Suprapubic skin (tissue), 4 donors: Measurements from ENCODE around the gene NAT16. TPM values are rescaled to one million over a fixed set of nuclear protein-coding genes. Genes with fewer than 3 reads are reported as not detected.

ENCODE experiments used
- DNase-seq, 2 donors: peaks; one replicate each; pipeline ENCODE4 v3.0.0-alpha.2; 2019; ENCODE audit warnings: low spot score in 2 of 2
- H3K27ac ChIP-seq: fragments of 200-600 bp; sonication (generic); one replicate; pipeline ENCODE4 v1.5.1; 2019
- H3K27me3 ChIP-seq: fragments of 200-600 bp; sonication (generic); one replicate; pipeline ENCODE4 v1.5.1; 2019
- H3K36me3 ChIP-seq: fragments of 200-600 bp; sonication (generic); one replicate; pipeline ENCODE4 v1.5.1; 2019
- H3K4me1 ChIP-seq: fragments of 200-600 bp; sonication (generic); one replicate; pipeline ENCODE4 v1.5.1; 2019
- H3K4me3 ChIP-seq: fragments of 200-600 bp; sonication (generic); one replicate; pipeline ENCODE4 v1.5.1; 2019; ENCODE audit warnings: mild to moderate bottlenecking
- H3K9me3 ChIP-seq: fragments of 200-600 bp; sonication (generic); one replicate; pipeline ENCODE4 v1.5.1; 2019
- CTCF ChIP-seq, 2 donors: fragments of 200-600 bp in 1 of 2; fragments of 450-650 bp in 1 of 2; sonication (generic) in 1 of 2; IDR thresholded peaks; one replicate each; pipeline ENCODE4 v1.5.1; 2016 to 2019; ENCODE audit warnings: antibody characterized with exemption in 2 of 2, mild to moderate bottlenecking in 1 of 2, moderate library complexity in 1 of 2
- EP300 ChIP-seq: sonication (generic); formaldehyde crosslinking; IDR thresholded peaks from one replicate; pipeline ENCODE4 v1.6.1; 2017; ENCODE audit warnings: antibody characterized with exemption
- POLR2A ChIP-seq, 2 donors: fragments of 450-650 bp; IDR thresholded peaks; one replicate each; pipeline ENCODE4 v1.6.1; 2017; ENCODE audit warnings: antibody characterized with exemption in 2 of 2, mild to moderate bottlenecking in 2 of 2, moderate library complexity in 2 of 2
- POLR2AphosphoS5 ChIP-seq, 3 donors: sonication (generic); formaldehyde crosslinking; IDR thresholded peaks; one replicate each; pipeline ENCODE4 v1.6.1; 2017; ENCODE audit warnings: antibody characterized with exemption in 3 of 3
- WGBS: methylation state at CpG from one replicate; pipeline ENCODE4 v1.1.5; 2018; 5-methylcytosine and 5-hydroxymethylcytosine counted together
- total RNA-seq, 4 donors: library from RNA; depleted of rRNA; stranded (reverse); fragments of >200 nt; gene quantifications; one replicate each; pipeline ENCODE4 v1.1.0, GENCODE V29; 2016

Gene NAT16
- total RNA-seq, 4 donors from 2014 or later: not detected

- Histone ChIP-seq H3K27me3 (peaks cover 29% of the 10 kb centered on the region), H3K4me3 (no peak overlapping the region), H3K36me3 (no peaks in the 10 kb centered on the region), H3K27ac (no peak overlapping the region), H3K4me1 (no peaks in the 10 kb centered on the region), H3K9me3 (no peaks in the 10 kb centered on the region)
- no peak for TF ChIP-seq POLR2A (IDR thresholded peaks at IDR 0.05)
- TF ChIP-seq CTCF (IDR thresholded peaks at IDR 0.05): no peak
- no peak for TF ChIP-seq EP300
- TF ChIP-seq POLR2AphosphoS5 (IDR thresholded peaks at IDR 0.05): no peak
- no peak for DNase-seq
- 66% methylated on average over 6 of the region's 6 CpGs for WGBS
These were observed 6.1 kb upstream of the NAT16 start for GRCh38 chr7:101186194-101186593.

GRCh38 chr7:101185258-101185839 lies 5.3 kb upstream of the NAT16 start:
- Histone ChIP-seq H3K27me3 (peaks cover 37% of the 10 kb centered on the region), H3K4me3 (no peak overlapping the region), H3K36me3 (no peaks in the 10 kb centered on the region), H3K9me3 (no peaks in the 10 kb centered on the region), H3K4me1 (peaks cover 2% of the 10 kb centered on the region), H3K27ac (no peak overlapping the region)
- no peak for DNase-seq
- TF ChIP-seq EP300: no peak
- TF ChIP-seq CTCF (IDR thresholded peaks at IDR 0.05): no peak
- TF ChIP-seq POLR2A (IDR thresholded peaks at IDR 0.05): no peak
- TF ChIP-seq POLR2AphosphoS5 (IDR thresholded peaks at IDR 0.05): no peak
- 57% methylated on average over 5 of the region's 5 CpGs for WGBS

GRCh38 chr7:101179713-101180112 lies 380 bp downstream of the NAT16 start:
- no peak overlapping the region for H3K27ac ChIP-seq
- TF ChIP-seq POLR2A (IDR thresholded peaks at IDR 0.05): no peak
- TF ChIP-seq EP300: no peak
- no peak for TF ChIP-seq CTCF (IDR thresholded peaks at IDR 0.05)
- TF ChIP-seq POLR2AphosphoS5 (IDR thresholded peaks at IDR 0.05): no peak
- peaks cover 90% of the 10 kb centered on the region for H3K27me3 ChIP-seq
- WGBS: 0% methylated on average over 11 of the region's 27 CpGs
- H3K9me3 ChIP-seq: no peaks in the 10 kb centered on the region
- no peak overlapping the region for H3K4me3 ChIP-seq
- no peaks in the 10 kb centered on the region for H3K36me3 ChIP-seq
- H3K4me1 ChIP-seq: peaks cover 18% of the 10 kb centered on the region
- no peak for DNase-seq

- no peak for DNase-seq
- TF ChIP-seq POLR2AphosphoS5 (IDR thresholded peaks at IDR 0.05) (no peak), EP300 (no peak), POLR2A (IDR thresholded peaks at IDR 0.05) (no peak), CTCF (IDR thresholded peaks at IDR 0.05) (no peak)
- WGBS: 2% methylated on average over 20 of the region's 20 CpGs
- H3K27ac ChIP-seq: no peak overlapping the region
- H3K9me3 ChIP-seq: no peaks in the 10 kb centered on the region
- H3K4me1 ChIP-seq: peaks cover 21% of the 10 kb centered on the region
- H3K36me3 ChIP-seq: no peaks in the 10 kb centered on the region
- no peak overlapping the region for H3K4me3 ChIP-seq
- peaks cover 94% of the 10 kb centered on the region for H3K27me3 ChIP-seq
These were observed 976 bp downstream of the NAT16 start for GRCh38 chr7:101179117-101179516.

GRCh38 chr7:101177644-101178043 lies 2.4 kb downstream of the NAT16 start:
- 49% methylated on average over 2 of the region's 2 CpGs for whole genome bisulfite sequencing
- TF ChIP-seq EP300 (no peak), POLR2AphosphoS5 (IDR thresholded peaks at IDR 0.05) (no peak), POLR2A (IDR thresholded peaks at IDR 0.05) (no peak)

GRCh38 chr7:101175664-101176063 lies 4.4 kb downstream of the NAT16 start:
- no peaks in the 10 kb centered on the region for H3K36me3 ChIP-seq
- no peak for DNase-seq
- no peak overlapping the region for H3K4me3 ChIP-seq
- no peak overlapping the region for H3K27ac ChIP-seq
- H3K9me3 ChIP-seq: no peaks in the 10 kb centered on the region
- TF ChIP-seq POLR2AphosphoS5 (IDR thresholded peaks at IDR 0.05) (no peak), EP300 (no peak), CTCF (IDR thresholded peaks at IDR 0.05) (no peak), POLR2A (IDR thresholded peaks at IDR 0.05) (no peak)
- H3K4me1 ChIP-seq: peaks cover 56% of the 10 kb centered on the region
- H3K27me3 ChIP-seq: peaks cover 100% of the 10 kb centered on the region
- WGBS: 50% methylated on average over 3 of the region's 3 CpGs

More at GRCh38 chr7:101177644-101178043, 2.4 kb downstream of the NAT16 start:
- Histone ChIP-seq H3K4me3 (no peak overlapping the region), H3K4me1 (peaks cover 36% of the 10 kb centered on the region), H3K27me3 (peaks cover 98% of the 10 kb centered on the region), H3K9me3 (no peaks in the 10 kb centered on the region), H3K36me3 (no peaks in the 10 kb centered on the region), H3K27ac (no peak overlapping the region)
- DNase-seq: no peak
